AG04450 (cell line): ENCODE results near the gene LRP1. TPM values are rescaled to one million over a fixed set of nuclear protein-coding genes. Genes with fewer than 3 reads are reported as not detected.

Source experiments
- CTCF ChIA-PET: fragments of 300-600, 350-600 bp; formaldehyde crosslinking; extraction: SDS; loops from one replicate; lab custom pipeline; 2022; ENCODE audit warnings: antibody characterized with exemption, inconsistent platforms; lab: Charles Lee
- POLR2A ChIA-PET: fragments of 350-600 bp; formaldehyde crosslinking; extraction: SDS; loops from one replicate; lab custom pipeline; 2021; ENCODE audit warnings: antibody characterized with exemption, inconsistent platforms; lab: Yijun Ruan, JAX
- DNase-seq: peaks from one replicate; pipeline ENCODE4 v3.0.0-alpha.2; 2011; ENCODE audit warnings: low read depth, low spot score
- H3K27ac ChIP-seq: one replicate; pipeline ENCODE4 v1.5.1; 2012; ENCODE audit warnings: low read depth, low read length, control low read depth
- H3K27me3 ChIP-seq: one replicate; pipeline ENCODE4 v1.6.0; 2012; ENCODE audit warnings: low read length; ENCODE audit not compliant: control insufficient read depth, insufficient read depth
- H3K4me3 ChIP-seq: 2 replicates; pipeline ENCODE4 v1.5.1; 2011; ENCODE audit warnings: mild to moderate bottlenecking, low read depth, low read length, control low read depth
- H3K9me3 ChIP-seq: 2 replicates; pipeline ENCODE4 v1.5.1; 2012; ENCODE audit warnings: low read length; ENCODE audit not compliant: control insufficient read depth, insufficient read depth
- CTCF ChIP-seq: IDR thresholded peaks from 2 replicates; pipeline ENCODE4 v1.5.1; 2011; ENCODE audit warnings: low read depth, low read length, control low read depth, inconsistent platforms
- polyA plus RNA-seq: library from polyadenylated mRNA; depleted of rRNA; stranded (reverse); fragments of >200 nt; gene quantifications from 2 replicates; pipeline ENCODE4 v1.2.3, GENCODE V29; 2011; rRNA removed
- small RNA-seq: library from RNA; depleted of rRNA; stranded (forward); fragments of <200 nt; gene quantifications from one replicate; pipeline ENCODE3, GENCODE V24; 2012; ENCODE audit warnings: low read depth; ENCODE audit not compliant: insufficient read length

Gene LRP1
- polyA plus RNA-seq, 1 experiment, result 49.9 TPM

DNA sequence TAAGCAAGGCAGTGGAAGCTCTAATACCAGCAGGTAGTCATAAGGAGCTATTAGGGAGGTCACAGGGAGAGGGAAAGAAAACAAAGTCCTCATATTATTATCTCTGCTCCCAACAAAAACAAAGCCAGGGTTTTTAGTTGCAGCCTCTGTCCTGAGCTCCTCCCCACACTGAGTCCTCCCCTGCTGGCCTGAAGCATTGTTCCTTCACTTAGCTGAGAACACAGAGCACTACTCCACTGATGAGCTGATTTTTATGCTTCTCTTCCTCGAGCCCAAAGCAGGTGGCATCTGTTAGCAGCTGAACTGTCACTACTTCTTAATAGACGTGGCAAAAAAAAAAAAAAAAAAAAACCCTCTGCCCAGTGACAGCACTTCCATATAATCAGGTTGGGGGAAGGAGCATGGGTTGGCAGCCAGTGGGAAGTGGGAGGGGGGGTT, 133.2 kb downstream of the LRP1 start:
- CTCF ChIA-PET, result interaction anchor here (0.6 to 2.8 kb wide), 10 partner anchors 11 to 571 kb away, joined by 3 to 23 read pairs (median 6); partner anchors contain the start of gene GLI1
- POLR2A ChIA-PET, result interaction anchor here (0.6 kb wide), 1 partner anchor 191 kb away, joined by 3 read pairs; no protein-coding TSS in a partner anchor
- TF ChIP-seq CTCF, result no peak
- Histone ChIP-seq H3K9me3 (no peaks in the 10 kb centered on the region), H3K27me3 (no peaks in the 10 kb centered on the region), H3K4me3 (no peak overlapping the region), H3K27ac (no peak overlapping the region)
- DNase-seq, result no peak

- Histone ChIP-seq H3K27ac (no peak overlapping the region), H3K9me3 (no peaks in the 10 kb centered on the region), H3K27me3 (no peaks in the 10 kb centered on the region), H3K4me3 (no peak overlapping the region)
- no peak for TF ChIP-seq CTCF
- CTCF ChIA-PET, result interaction anchor here (0.6 to 3.8 kb wide), 8 partner anchors 12 to 203 kb away, joined by 3 to 85 read pairs (median 6); partner anchors contain the start of genes GLI1 and INHBE
- no peak for DNase-seq
- POLR2A ChIA-PET, result interaction anchor here (0.6 kb wide), 1 partner anchor 191 kb away, joined by 3 read pairs; no protein-coding TSS in a partner anchor
These were observed 134.0 kb downstream of the LRP1 start for GRCh38 chr12:57262126-57262822.

Small RNA genes within 50 kb of the gene (small RNA-seq; reads per million reads assigned to genes)
- 4.8 reads per million, percentile 48 among the genes with 10 or more reads in this experiment for gene MIR1228

Other genes with a start within 250 kb of the LRP1 start
- not detected in 2 replicates for gene SDR9C7, start 194.1 kb upstream of the LRP1 start, polyA plus RNA-seq
- 0.06 TPM in 1 of 2 replicates, not detected in the other for gene RDH16, start 170.9 kb upstream of the LRP1 start, polyA plus RNA-seq
- 5.8 and 6.4 TPM in 2 replicates for gene ZBTB39, start 121.9 kb upstream of the LRP1 start, polyA plus RNA-seq
- 8.0 and 8.9 TPM in 2 replicates for gene TAC3, start 112.0 kb upstream of the LRP1 start, polyA plus RNA-seq
- not detected in 2 replicates for gene MYO1A, start 78.4 kb upstream of the LRP1 start, polyA plus RNA-seq
- 8.3 and 11.9 TPM in 2 replicates for gene NEMP1, start 49.7 kb upstream of the LRP1 start, polyA plus RNA-seq
- gene NAB2, start 39.4 kb upstream of the LRP1 start, polyA plus RNA-seq, result 46.4 and 60.9 TPM in 2 replicates
- 79.5 and 94.2 TPM in 2 replicates for gene STAT6, start 17.1 kb upstream of the LRP1 start, polyA plus RNA-seq
- gene LRP1-AS, start 19.1 kb downstream of the LRP1 start, polyA plus RNA-seq, result not detected in 2 replicates
- gene NXPH4, start 88.3 kb downstream of the LRP1 start, polyA plus RNA-seq, result 0.79 and 1.0 TPM in 2 replicates
- gene SHMT2, start 101.2 kb downstream of the LRP1 start, polyA plus RNA-seq, result 266 and 314 TPM in 2 replicates
- 0.25 and 0.65 TPM in 2 replicates for gene STAC3, start 122.7 kb downstream of the LRP1 start, polyA plus RNA-seq